Right lobe of liver (tissue), 4 donors: ENCODE data around the gene PHC3.

Experiments used
- POLR2A ChIP-seq: fragments of 450-650 bp; IDR thresholded peaks from one replicate; pipeline ENCODE4 v1.6.1; 2017; ENCODE audit warnings: antibody characterized with exemption, mild to moderate bottlenecking
- TF ChIP-seq, protein P1 (sequence below), 4 donors: fragments of 200-600 bp in 3 of 4; fragments of 450-650 bp in 1 of 4; IDR thresholded peaks; one replicate each; pipeline versions ENCODE4 v1.5.1 to v1.8.0; 2016 to 2022; ENCODE audit warnings: antibody characterized with exemption in 4 of 4, mild to moderate bottlenecking in 2 of 4
- donor health status: DM: no; HTN: no; CAD: no.
- donor health status: DM: no; HTN: no; CAD: no.
- donor health status: DM: no; HTN: yes; CAD: no.

DNA sequence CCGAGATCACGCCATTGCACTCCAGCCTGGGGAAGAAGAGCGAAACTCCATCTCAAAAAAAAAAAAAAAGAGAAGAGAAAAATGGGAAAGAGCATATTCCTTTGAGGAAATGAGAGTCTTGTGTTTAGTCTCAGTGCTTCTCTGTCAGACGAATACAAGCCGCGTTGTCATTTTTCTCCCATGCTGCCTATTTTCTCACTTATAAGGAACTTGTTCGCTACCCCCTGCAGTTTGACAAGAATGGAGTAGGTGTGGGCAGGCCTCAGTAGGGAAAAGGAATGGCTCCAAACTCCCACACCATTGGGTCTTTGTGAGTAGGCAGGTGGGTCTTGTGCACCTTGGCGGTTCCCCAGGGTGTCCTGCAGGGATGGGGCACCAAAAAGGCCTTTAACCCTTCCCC is 137.3 kb downstream of the PHC3 start:
- no peak for TF ChIP-seq POLR2A
- TF ChIP-seq, protein P1, sequence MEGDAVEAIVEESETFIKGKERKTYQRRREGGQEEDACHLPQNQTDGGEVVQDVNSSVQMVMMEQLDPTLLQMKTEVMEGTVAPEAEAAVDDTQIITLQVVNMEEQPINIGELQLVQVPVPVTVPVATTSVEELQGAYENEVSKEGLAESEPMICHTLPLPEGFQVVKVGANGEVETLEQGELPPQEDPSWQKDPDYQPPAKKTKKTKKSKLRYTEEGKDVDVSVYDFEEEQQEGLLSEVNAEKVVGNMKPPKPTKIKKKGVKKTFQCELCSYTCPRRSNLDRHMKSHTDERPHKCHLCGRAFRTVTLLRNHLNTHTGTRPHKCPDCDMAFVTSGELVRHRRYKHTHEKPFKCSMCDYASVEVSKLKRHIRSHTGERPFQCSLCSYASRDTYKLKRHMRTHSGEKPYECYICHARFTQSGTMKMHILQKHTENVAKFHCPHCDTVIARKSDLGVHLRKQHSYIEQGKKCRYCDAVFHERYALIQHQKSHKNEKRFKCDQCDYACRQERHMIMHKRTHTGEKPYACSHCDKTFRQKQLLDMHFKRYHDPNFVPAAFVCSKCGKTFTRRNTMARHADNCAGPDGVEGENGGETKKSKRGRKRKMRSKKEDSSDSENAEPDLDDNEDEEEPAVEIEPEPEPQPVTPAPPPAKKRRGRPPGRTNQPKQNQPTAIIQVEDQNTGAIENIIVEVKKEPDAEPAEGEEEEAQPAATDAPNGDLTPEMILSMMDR (IDR thresholded peaks at IDR 0.05) = no peak
